DOHH2 (cell line): Measurements from ENCODE around the gene SEPTIN2.
"Not testable (repeated sequence)": the region's sequence is repeated elsewhere in the genome, so short reads cannot be mapped to it uniquely, and the experiment has no call there.

Experiments used
- H3F3A ChIP-seq: fragments of 200-600 bp; sonication (generic), shearing (Covaris generic); 2 replicates; pipeline ENCODE4 v1.6.0; 2016; ENCODE audit warnings: antibody characterized with exemption, mild to moderate bottlenecking; ENCODE audit not compliant: control insufficient read depth, insufficient read depth
- H3K27ac ChIP-seq: fragments of 200-600 bp; sonication (generic); 2 replicates; pipeline ENCODE4 v1.5.1; 2014; ENCODE audit warnings: low read depth, mild to moderate bottlenecking, low read length, moderate library complexity
- H3K27me3 ChIP-seq: fragments of 200-600 bp; sonication (generic); 2 replicates; pipeline ENCODE4 v1.6.1; 2014; ENCODE audit warnings: mild to moderate bottlenecking, low read length, mixed read lengths; ENCODE audit not compliant: control insufficient read depth
- H3K36me3 ChIP-seq: fragments of 200-600 bp; sonication (generic); 2 replicates; pipeline ENCODE4 v1.6.1; 2014; ENCODE audit warnings: mild to moderate bottlenecking, low read length, moderate library complexity, mixed read lengths; ENCODE audit not compliant: control insufficient read depth
- H3K4me1 ChIP-seq: fragments of 200-600 bp; sonication (generic); 2 replicates; pipeline ENCODE4 v1.6.1; 2014; ENCODE audit warnings: mild to moderate bottlenecking, low read length, mixed read lengths; ENCODE audit not compliant: control insufficient read depth
- H3K4me2 ChIP-seq: fragments of 200-600 bp; sonication (generic); 2 replicates; pipeline ENCODE4 v1.6.0; 2014; ENCODE audit warnings: mild to moderate bottlenecking, low read length, moderate library complexity
- H3K4me3 ChIP-seq: fragments of 200-600 bp; sonication (generic); 2 replicates; pipeline ENCODE4 v1.5.1; 2014; ENCODE audit warnings: mild to moderate bottlenecking, low read length, mixed read lengths
- H3K79me2 ChIP-seq: fragments of 200-600 bp; sonication (generic); 2 replicates; pipeline ENCODE4 v1.6.1; 2014; ENCODE audit warnings: mild to moderate bottlenecking, low read length, mixed read lengths; ENCODE audit not compliant: control insufficient read depth
- H3K9me2 ChIP-seq: fragments of 200-600 bp; sonication (generic); replicated peaks from 2 replicates; pipeline ENCODE4 v1.6.1; 2014; ENCODE audit warnings: mild to moderate bottlenecking, low read length, mixed read lengths; ENCODE audit not compliant: control insufficient read depth
- H3K9me3 ChIP-seq: fragments of 200-600 bp; sonication (generic); 2 replicates; pipeline ENCODE4 v1.6.1; 2014; ENCODE audit warnings: antibody characterized with exemption, low read length, mixed read lengths; ENCODE audit not compliant: control insufficient read depth, insufficient read depth
- H4K20me1 ChIP-seq: fragments of 200-600 bp; sonication (generic); 2 replicates; pipeline ENCODE4 v1.6.0; 2014; ENCODE audit warnings: low read depth, mild to moderate bottlenecking, antibody characterized with exemption, low read length, moderate library complexity; ENCODE audit not compliant: control insufficient read depth, insufficient read depth
- CTCF ChIP-seq: fragments of 200-600 bp; sonication (generic); IDR thresholded peaks from one replicate; pipeline ENCODE4 v1.5.1; 2014; ENCODE audit warnings: antibody characterized with exemption, mild to moderate bottlenecking, low read depth, low read length; ENCODE audit not compliant: poor library complexity, severe bottlenecking
- EZH2phosphoT487 ChIP-seq: fragments of 200-600 bp; sonication (generic); IDR thresholded peaks from 2 replicates; pipeline ENCODE4 v1.6.1; 2017; ENCODE audit warnings: borderline replicate concordance, mild to moderate bottlenecking, antibody characterized with exemption, low read length, moderate library complexity, mixed read lengths

Gene SEPTIN2

DNA sequence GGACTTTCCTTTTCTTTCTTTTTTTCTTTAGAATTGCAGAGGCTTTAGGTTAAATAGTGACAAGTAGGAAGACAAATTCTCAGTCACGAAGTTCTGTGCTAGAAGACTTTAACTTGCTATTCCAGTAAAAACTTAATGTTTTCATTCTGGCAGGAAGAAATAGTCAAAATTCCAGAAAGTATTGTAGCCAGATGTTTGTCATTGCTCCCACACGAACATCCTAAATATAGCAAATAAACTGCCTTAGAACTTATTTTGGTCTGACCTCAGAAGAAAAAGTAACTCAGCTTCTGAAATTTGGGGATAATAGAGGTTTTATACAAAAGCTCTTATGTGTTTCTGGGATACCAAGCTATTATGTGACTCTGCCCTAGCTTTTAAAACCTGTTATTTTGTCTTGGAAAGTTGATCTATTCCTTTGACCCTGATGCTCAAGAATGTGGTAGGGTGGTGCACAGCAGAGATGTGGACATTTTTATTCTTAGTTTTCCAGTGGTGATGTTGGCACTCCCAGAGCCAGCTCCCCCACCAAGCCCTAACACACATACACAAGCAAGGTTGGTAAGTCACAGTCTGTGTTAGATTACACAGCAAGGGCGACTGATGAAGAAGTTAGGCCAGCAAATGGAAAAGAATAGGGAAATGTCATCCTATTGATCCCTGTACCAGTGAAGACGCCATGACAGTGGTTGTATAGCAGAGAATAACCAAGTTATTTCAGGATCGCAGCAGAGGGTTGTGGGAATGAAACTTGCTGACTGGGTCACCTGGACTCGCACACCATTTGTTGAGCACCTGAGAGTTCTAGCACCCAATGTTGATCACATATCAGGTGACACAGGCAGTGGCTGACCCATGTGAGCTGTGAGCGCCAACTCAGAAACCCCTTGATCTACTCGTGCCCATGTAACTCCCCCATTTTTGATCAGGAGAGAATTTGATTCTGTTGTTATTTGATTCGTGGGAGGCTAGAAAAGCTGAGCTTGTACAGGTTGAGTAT is 64.1 kb downstream of the SEPTIN2 start:
- Histone ChIP-seq H3K27ac (no peak overlapping the region), H3K9me2 (no peaks in the 10 kb centered on the region), H3K9me3 (no peaks in the 10 kb centered on the region), H3K4me1 (peaks cover 40% of the 10 kb centered on the region), H3K36me3 (peaks cover 50% of the 10 kb centered on the region), H3K79me2 (peaks cover 84% of the 10 kb centered on the region), H3K4me3 (no peak overlapping the region), H3F3A (no peaks in the 10 kb centered on the region), H3K27me3 (no peaks in the 10 kb centered on the region), H3K4me2 (no peak overlapping the region), H4K20me1 (no peaks in the 10 kb centered on the region; the same call in 1 of the 2 replicates)
- TF ChIP-seq CTCF (no peak), EZH2phosphoT487 (no peak)

- H3F3A ChIP-seq: no peaks in the 10 kb centered on the region
- H3K4me2 ChIP-seq: no peak overlapping the region
- no peaks in the 10 kb centered on the region for H3K9me2 ChIP-seq
- no peaks in the 10 kb centered on the region; the same call in 1 of the 2 replicates for H4K20me1 ChIP-seq
- peaks cover 31% of the 10 kb centered on the region for H3K36me3 ChIP-seq
- H3K9me3 ChIP-seq: no peaks in the 10 kb centered on the region
- H3K4me1 ChIP-seq: peaks cover 22% of the 10 kb centered on the region
- H3K79me2 ChIP-seq: peaks cover 76% of the 10 kb centered on the region
- no peak for TF ChIP-seq CTCF
- TF ChIP-seq EZH2phosphoT487: no peak
- H3K4me3 ChIP-seq: no peak overlapping the region
- H3K27me3 ChIP-seq: no peaks in the 10 kb centered on the region
- H3K27ac ChIP-seq: no peak overlapping the region
These were observed 66.1 kb downstream of the SEPTIN2 start for GRCh38 chr2:241381872-241382271.

DNA sequence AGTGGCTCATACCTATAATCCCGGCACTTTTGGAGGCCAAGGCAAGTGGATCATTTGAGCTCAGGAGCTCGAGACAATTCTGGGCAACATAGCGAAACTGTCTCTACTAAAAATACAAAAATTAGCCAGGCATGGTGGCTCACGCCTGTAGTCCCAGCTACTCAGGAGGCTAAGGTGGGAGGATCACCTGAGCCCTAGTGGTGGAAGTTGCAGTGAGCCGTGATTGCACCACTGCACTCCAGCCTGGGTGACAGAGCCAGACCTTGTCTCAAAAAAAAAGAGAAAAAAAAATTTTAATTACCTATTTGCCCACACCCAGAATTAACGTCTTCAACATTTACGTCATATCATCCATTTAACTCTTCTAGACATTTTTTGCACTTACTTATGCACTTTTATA is 69.7 kb downstream of the SEPTIN2 start:
- not testable (repeated sequence) for H3K4me2 ChIP-seq, H3F3A ChIP-seq, H3K27ac ChIP-seq, H3K27me3 ChIP-seq, H4K20me1 ChIP-seq, H3K9me2 ChIP-seq, H3K9me3 ChIP-seq, H3K4me3 ChIP-seq
- H3K36me3 ChIP-seq: peaks cover 29% of the 10 kb centered on the region
- peaks cover 67% of the 10 kb centered on the region for H3K79me2 ChIP-seq
- peaks cover 30% of the 10 kb centered on the region for H3K4me1 ChIP-seq

DNA sequence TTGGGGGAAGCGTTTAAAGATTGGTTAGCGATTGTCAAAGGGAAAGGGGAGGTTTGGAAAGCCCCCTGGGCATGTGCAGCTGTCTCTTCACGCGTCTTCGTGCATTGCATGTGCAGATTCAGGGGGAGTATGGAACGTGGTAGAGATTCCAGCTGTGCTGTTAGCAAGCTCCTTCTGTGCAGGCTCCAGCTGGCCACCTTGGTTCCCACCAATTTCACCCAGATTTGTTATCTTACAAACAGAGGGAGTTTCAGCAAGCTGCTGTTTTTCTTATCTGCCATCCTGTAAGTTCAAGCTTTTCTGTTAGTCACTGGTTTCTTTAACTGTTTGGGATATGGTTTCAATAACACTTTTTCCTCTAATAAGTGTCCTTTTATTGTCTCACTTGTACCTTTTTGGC is 70.8 kb downstream of the SEPTIN2 start:
- Histone ChIP-seq H3K27me3 (no peaks in the 10 kb centered on the region), H3K27ac (no peak overlapping the region), H3K4me3 (no peak overlapping the region), H4K20me1 (no peaks in the 10 kb centered on the region; the same call in 1 of the 2 replicates), H3K9me3 (no peaks in the 10 kb centered on the region), H3K4me1 (peaks cover 37% of the 10 kb centered on the region), H3K36me3 (peaks cover 25% of the 10 kb centered on the region), H3F3A (0 out of 2 replicates have a peak, but pooled peaks cover 3% of the 10 kb centered on the region), H3K9me2 (no peaks in the 10 kb centered on the region), H3K79me2 (peaks cover 62% of the 10 kb centered on the region), H3K4me2 (no peak overlapping the region)
- TF ChIP-seq CTCF (no peak), EZH2phosphoT487 (no peak)
